Fibroblast of lung (primary cell): ENCODE measurements around the gene PARP12.

Experiments
- EZH2 ChIP-seq: IDR thresholded peaks from 2 replicates; pipeline ENCODE4 v1.5.1; 2012; ENCODE audit warnings: low read length, control low read depth, mild to moderate bottlenecking; ENCODE audit errors: missing control alignments
- TF ChIP-seq, protein P1 (sequence below), 2 donors: IDR thresholded peaks in 1 of 2; conservative IDR thresholded peaks in 1 of 2; 1 replicate in 1 of 2; 2 replicates in 1 of 2; pipeline ENCODE4 v1.5.1; 2011 to 2012; ENCODE audit warnings: low read length in 2 of 2, control low read depth in 1 of 2, inconsistent platforms in 1 of 2, low read depth in 1 of 2, mild to moderate bottlenecking in 1 of 2

DNA sequence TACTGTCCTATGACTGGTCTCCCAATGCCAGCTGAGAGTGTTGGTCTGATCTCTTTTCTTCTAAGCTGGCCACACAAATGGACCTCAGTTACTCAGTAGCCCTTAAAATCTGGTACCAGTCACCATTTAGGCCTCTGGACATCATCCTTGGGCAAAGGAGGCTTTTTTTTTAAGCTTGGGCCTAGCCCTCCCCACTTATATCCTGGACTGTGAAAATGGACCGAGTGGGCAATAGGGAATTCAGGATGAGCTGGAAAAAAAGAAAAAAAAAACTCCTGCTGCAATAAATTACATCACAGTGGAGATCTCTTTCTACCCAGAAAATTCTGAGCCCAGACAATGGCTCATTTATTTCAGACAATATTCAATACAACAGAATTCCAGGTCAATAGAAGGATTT lies 68.4 kb downstream of the PARP12 start:
- TF ChIP-seq, protein P1, sequence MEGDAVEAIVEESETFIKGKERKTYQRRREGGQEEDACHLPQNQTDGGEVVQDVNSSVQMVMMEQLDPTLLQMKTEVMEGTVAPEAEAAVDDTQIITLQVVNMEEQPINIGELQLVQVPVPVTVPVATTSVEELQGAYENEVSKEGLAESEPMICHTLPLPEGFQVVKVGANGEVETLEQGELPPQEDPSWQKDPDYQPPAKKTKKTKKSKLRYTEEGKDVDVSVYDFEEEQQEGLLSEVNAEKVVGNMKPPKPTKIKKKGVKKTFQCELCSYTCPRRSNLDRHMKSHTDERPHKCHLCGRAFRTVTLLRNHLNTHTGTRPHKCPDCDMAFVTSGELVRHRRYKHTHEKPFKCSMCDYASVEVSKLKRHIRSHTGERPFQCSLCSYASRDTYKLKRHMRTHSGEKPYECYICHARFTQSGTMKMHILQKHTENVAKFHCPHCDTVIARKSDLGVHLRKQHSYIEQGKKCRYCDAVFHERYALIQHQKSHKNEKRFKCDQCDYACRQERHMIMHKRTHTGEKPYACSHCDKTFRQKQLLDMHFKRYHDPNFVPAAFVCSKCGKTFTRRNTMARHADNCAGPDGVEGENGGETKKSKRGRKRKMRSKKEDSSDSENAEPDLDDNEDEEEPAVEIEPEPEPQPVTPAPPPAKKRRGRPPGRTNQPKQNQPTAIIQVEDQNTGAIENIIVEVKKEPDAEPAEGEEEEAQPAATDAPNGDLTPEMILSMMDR (conservative IDR thresholded peaks at IDR 0.05 in 1 of 2, IDR thresholded peaks at IDR 0.05 in 1 of 2; ENCODE audit: low read depth in 1 of 2, low read length in 2 of 2): no peak
- TF ChIP-seq EZH2: no peak
